ENCODE measurements around the gene ZFYVE28. TPM values are rescaled to one million over a fixed set of nuclear protein-coding genes. Genes with fewer than 3 reads are reported as not detected.

Gene ZFYVE28
- total RNA-seq, 1 donor from 2014 or later: 0.39 TPM

DNA sequence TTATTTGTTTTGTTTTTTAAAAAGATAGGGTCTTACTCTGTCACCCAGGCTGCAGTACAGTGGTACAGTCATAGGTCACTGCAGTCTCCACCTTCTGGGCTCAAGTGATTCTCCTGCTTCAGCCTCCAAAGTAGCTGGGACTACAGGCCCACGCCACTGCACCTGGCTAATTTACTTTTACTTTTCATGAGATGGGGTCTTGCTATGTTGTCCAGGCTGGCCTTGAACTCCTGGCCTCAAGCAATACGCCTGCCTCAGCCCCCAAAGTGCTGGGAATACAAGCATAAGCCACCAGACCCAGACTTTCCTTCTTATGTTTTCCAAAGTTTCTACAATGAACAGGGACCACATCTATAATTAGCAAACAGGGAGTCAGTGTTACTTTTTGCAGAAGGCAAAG lies 118.7 kb downstream of the ZFYVE28 start:
- Histone ChIP-seq H3K9me3 (ENCODE audit: low read depth) (no peaks in the 10 kb centered on the region), H2AFZ (replicated peaks) (no peak overlapping the region), H3K79me2 (ENCODE audit: low read depth) (no peaks in the 10 kb centered on the region), H3K27me3 (no peaks in the 10 kb centered on the region), H3K9ac (no peak overlapping the region), H3K4me2 (no peak overlapping the region), H3K36me3 (no peaks in the 10 kb centered on the region), H3K4me1 (no peaks in the 10 kb centered on the region), H3F3A (ENCODE audit: low read depth) (no peaks in the 10 kb centered on the region), H4K20me1 (ENCODE audit: low read depth) (no peaks in the 10 kb centered on the region), H3K27ac (no peak overlapping the region), H3K4me3 (no peak overlapping the region)
- Mint-ChIP-seq H3K36me3 (peaks cover 4% of the 10 kb centered on the region), H3K4me1 (no peaks in the 10 kb centered on the region), H3K4me3 (no peak overlapping the region), H3K27ac (no peak overlapping the region), H3K27me3 (ENCODE audit: insufficient read depth, low read depth) (peaks cover 13% of the 10 kb centered on the region), H3K9me3 (peaks cover 8% of the 10 kb centered on the region)
- TF ChIP-seq EZH2 (IDR thresholded peaks at IDR 0.05) (no peak), EZH2phosphoT487 (IDR thresholded peaks at IDR 0.05) (no peak)
- TF ChIP-seq, protein P1, sequence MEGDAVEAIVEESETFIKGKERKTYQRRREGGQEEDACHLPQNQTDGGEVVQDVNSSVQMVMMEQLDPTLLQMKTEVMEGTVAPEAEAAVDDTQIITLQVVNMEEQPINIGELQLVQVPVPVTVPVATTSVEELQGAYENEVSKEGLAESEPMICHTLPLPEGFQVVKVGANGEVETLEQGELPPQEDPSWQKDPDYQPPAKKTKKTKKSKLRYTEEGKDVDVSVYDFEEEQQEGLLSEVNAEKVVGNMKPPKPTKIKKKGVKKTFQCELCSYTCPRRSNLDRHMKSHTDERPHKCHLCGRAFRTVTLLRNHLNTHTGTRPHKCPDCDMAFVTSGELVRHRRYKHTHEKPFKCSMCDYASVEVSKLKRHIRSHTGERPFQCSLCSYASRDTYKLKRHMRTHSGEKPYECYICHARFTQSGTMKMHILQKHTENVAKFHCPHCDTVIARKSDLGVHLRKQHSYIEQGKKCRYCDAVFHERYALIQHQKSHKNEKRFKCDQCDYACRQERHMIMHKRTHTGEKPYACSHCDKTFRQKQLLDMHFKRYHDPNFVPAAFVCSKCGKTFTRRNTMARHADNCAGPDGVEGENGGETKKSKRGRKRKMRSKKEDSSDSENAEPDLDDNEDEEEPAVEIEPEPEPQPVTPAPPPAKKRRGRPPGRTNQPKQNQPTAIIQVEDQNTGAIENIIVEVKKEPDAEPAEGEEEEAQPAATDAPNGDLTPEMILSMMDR (IDR thresholded peaks at IDR 0.05): no peak
- no peak for DNase-seq (ENCODE audit: low spot score)

DNA sequence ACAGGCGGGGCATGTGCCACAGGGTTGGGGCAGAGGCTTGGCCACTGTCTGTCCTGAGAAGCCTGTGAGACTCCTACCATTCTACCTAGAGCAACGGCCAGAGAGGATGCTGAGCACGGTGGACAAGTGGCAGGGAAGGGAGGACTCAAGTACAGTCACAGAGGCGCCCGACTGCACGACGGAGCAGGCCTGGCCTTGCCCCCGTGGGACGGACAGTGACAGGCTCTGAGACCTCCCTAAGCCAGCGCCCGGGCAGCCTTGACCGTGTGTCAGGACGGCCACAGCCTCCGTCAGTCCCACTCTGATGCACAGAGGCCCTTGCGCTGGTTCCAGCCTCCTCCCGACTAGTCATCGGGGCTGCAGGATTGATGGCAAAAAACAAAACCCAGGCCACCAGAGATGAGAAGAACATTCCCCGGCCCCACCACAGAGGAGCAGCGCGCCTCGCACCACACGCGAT lies 119.9 kb downstream of the ZFYVE28 start:
- DNase-seq (ENCODE audit: low spot score): no peak

DNA sequence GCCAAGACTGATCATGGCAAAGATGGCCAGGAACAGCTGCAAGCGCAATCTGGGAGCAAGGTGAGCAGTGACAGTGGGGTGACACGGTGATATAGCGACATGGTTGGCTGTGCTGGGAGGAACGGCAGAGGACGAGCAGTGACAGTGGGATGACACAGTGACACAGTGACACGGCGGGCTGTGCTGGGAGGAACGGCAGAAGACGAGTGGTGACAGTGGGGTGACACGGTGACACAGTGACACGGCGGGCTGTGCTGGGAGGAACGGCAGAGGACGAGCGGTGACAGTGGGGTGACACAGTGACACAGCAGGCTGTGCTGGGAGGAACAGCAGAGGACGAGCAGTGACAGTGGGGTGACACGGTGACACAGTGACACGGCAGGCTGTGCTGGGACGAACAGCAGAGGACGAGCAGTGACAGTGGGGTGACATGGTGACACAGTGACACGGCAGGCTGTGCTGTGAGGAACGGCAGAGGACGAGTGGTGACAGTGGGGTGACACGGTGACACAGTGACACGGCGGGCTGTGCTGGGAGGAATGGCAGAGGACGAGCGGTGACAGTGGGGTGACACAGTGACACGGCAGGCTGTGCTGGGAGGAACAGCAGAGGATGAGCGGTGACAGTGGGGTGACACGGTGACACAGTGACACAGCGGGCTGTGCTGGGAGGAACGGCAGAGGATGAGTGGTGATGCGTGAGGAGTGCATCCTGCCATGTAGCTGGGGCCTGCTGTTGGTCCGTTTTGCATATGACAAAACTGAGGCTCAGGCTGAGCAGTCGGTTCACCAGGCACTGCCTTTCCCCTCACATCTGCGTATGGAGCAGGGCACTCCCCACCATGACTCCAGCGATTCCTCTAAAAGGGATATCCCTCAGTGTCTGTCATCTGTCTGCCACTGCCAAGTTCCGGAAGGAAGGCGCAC lies 120.6 kb downstream of the ZFYVE28 start:
- Histone ChIP-seq H3K79me2 (ENCODE audit: low read depth) (no peaks in the 10 kb centered on the region), H3F3A (ENCODE audit: low read depth) (no peaks in the 10 kb centered on the region), H3K9ac (no peak overlapping the region), H3K36me3 (no peaks in the 10 kb centered on the region), H3K4me1 (no peaks in the 10 kb centered on the region), H3K27ac (no peak overlapping the region), H2AFZ (replicated peaks) (no peak overlapping the region), H3K27me3 (no peaks in the 10 kb centered on the region), H3K9me3 (ENCODE audit: low read depth) (no peaks in the 10 kb centered on the region), H4K20me1 (ENCODE audit: low read depth) (no peaks in the 10 kb centered on the region), H3K4me2 (no peak overlapping the region), H3K4me3 (no peak overlapping the region)
- TF ChIP-seq, protein P1 (IDR thresholded peaks at IDR 0.05): no peak
- TF ChIP-seq EZH2phosphoT487 (IDR thresholded peaks at IDR 0.05) (no peak), EZH2 (IDR thresholded peaks at IDR 0.05) (no peak)
- peaks cover 11% of the 10 kb centered on the region for H3K27me3 Mint-ChIP-seq (ENCODE audit: insufficient read depth, low read depth)
- no peak for DNase-seq (ENCODE audit: low spot score)
- H3K36me3 Mint-ChIP-seq: peaks cover 4% of the 10 kb centered on the region
- H3K4me3 Mint-ChIP-seq: peak overlapping the region; percentile 59
- peaks cover 6% of the 10 kb centered on the region for H3K9me3 Mint-ChIP-seq
- no peaks in the 10 kb centered on the region for H3K4me1 Mint-ChIP-seq
- H3K27ac Mint-ChIP-seq: peak overlapping the region; percentile 78

More for the DNA sequence above, 119.9 kb downstream of the ZFYVE28 start:
- H3K4me3 Mint-ChIP-seq: no peak overlapping the region
- peaks cover 11% of the 10 kb centered on the region for H3K27me3 Mint-ChIP-seq (ENCODE audit: insufficient read depth, low read depth)
- H3K79me2 ChIP-seq (ENCODE audit: low read depth): no peaks in the 10 kb centered on the region
- no peaks in the 10 kb centered on the region for H3K27me3 ChIP-seq
- H3K9me3 Mint-ChIP-seq: peaks cover 8% of the 10 kb centered on the region
- H3K36me3 Mint-ChIP-seq: peaks cover 4% of the 10 kb centered on the region
- no peak overlapping the region for H2AFZ ChIP-seq (replicated peaks)
- no peak overlapping the region for H3K4me2 ChIP-seq
- H3K9ac ChIP-seq: no peak overlapping the region
- H3K27ac Mint-ChIP-seq: peak overlapping the region; percentile 20
- H3K27ac ChIP-seq: no peak overlapping the region
- H3K4me1 Mint-ChIP-seq: no peaks in the 10 kb centered on the region
- no peaks in the 10 kb centered on the region for H3K9me3 ChIP-seq (ENCODE audit: low read depth)
- no peaks in the 10 kb centered on the region for H3K36me3 ChIP-seq
- H3K4me3 ChIP-seq: no peak overlapping the region
- H3K4me1 ChIP-seq: no peaks in the 10 kb centered on the region
- TF ChIP-seq, protein P1 (IDR thresholded peaks at IDR 0.05): no peak
- TF ChIP-seq EZH2 (IDR thresholded peaks at IDR 0.05): no peak
- TF ChIP-seq EZH2phosphoT487 (IDR thresholded peaks at IDR 0.05): no peak
- H3F3A ChIP-seq (ENCODE audit: low read depth): no peaks in the 10 kb centered on the region
- no peaks in the 10 kb centered on the region for H4K20me1 ChIP-seq (ENCODE audit: low read depth)
